ENCODE data around the gene ANKRD18A.

The ANKRD18A gene

DNA sequence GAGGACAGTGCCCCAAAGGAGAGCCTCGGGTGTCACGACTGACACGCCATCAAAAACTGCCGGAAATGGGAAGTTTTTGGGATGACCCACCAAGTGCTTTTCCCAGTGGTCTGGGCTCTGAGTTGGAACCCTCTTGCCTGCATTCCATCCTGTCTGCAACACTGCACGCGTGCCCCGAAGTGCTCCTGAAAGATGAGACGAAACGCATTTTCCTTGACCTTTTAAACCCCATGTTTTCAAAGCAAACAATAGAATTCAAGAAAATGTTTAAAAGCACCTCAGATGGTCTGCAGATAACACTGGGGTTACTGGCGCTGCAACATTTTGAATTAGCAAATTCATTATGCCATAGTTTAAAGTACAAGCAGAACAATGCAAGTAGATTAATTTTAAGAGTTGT lies 92.9 kb downstream of the ANKRD18A start:
- no peaks in the 10 kb centered on the region for H3K4me1 ChIP-seq (ENCODE audit: control insufficient read depth, low read length)
- TF ChIP-seq EZH2phosphoT487 (IDR thresholded peaks at IDR 0.05; ENCODE audit: borderline replicate concordance, low read length), result no peak
- TF ChIP-seq, protein P1, sequence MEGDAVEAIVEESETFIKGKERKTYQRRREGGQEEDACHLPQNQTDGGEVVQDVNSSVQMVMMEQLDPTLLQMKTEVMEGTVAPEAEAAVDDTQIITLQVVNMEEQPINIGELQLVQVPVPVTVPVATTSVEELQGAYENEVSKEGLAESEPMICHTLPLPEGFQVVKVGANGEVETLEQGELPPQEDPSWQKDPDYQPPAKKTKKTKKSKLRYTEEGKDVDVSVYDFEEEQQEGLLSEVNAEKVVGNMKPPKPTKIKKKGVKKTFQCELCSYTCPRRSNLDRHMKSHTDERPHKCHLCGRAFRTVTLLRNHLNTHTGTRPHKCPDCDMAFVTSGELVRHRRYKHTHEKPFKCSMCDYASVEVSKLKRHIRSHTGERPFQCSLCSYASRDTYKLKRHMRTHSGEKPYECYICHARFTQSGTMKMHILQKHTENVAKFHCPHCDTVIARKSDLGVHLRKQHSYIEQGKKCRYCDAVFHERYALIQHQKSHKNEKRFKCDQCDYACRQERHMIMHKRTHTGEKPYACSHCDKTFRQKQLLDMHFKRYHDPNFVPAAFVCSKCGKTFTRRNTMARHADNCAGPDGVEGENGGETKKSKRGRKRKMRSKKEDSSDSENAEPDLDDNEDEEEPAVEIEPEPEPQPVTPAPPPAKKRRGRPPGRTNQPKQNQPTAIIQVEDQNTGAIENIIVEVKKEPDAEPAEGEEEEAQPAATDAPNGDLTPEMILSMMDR (IDR thresholded peaks at IDR 0.05; ENCODE audit: low read depth, low read length, poor library complexity, severe bottlenecking), result no peak
- no peaks in the 10 kb centered on the region for H3K9me2 ChIP-seq (replicated peaks; ENCODE audit: control insufficient read depth, low read length)
- no peaks in the 10 kb centered on the region for H3K27me3 ChIP-seq (ENCODE audit: control insufficient read depth, low read length)
- no peaks in the 10 kb centered on the region for H3K79me2 ChIP-seq (ENCODE audit: control insufficient read depth, low read length)
- no peaks in the 10 kb centered on the region for H3F3A ChIP-seq (ENCODE audit: control insufficient read depth, insufficient read depth)
- no peaks in the 10 kb centered on the region for H3K9me3 ChIP-seq (ENCODE audit: control insufficient read depth, insufficient read depth, low read length)
- no peak overlapping the region for H3K27ac ChIP-seq (ENCODE audit: low read depth, low read length)
- H3K4me3 ChIP-seq (ENCODE audit: low read length), result no peak overlapping the region
- H3K36me3 ChIP-seq (ENCODE audit: control insufficient read depth, low read length), result no peaks in the 10 kb centered on the region
- H3K4me2 ChIP-seq (ENCODE audit: low read length), result no peak overlapping the region
- no peaks in the 10 kb centered on the region for H4K20me1 ChIP-seq (ENCODE audit: control insufficient read depth, insufficient read depth, low read depth, low read length)

DNA sequence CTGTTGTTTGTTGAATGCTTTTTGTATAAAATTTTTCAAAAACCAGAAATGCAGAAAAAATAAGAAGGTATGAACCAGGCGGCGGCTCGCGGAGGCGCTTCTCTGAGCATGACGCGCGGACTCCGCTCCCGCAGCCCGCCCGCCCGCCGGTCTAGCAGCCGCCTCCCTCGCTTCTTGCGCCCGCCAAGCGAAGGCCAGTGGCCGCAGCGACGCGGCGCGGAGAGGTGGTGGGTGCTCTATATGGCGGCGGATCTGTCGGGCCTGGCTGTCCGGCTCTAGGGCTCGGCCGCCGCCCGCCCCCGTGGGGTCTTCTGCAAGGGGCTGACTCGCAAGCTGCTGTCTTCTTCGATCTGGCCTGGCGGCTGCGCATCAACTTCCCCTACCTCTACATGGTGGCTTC lies 93.8 kb downstream of the ANKRD18A start:
- no peak overlapping the region for H3K4me2 ChIP-seq (ENCODE audit: low read length)
- no peaks in the 10 kb centered on the region for H4K20me1 ChIP-seq (ENCODE audit: control insufficient read depth, insufficient read depth, low read depth, low read length)
- no peaks in the 10 kb centered on the region for H3K9me3 ChIP-seq (ENCODE audit: control insufficient read depth, insufficient read depth, low read length)
- TF ChIP-seq, protein P1 (IDR thresholded peaks at IDR 0.05; ENCODE audit: low read depth, low read length, poor library complexity, severe bottlenecking), result no peak
- TF ChIP-seq EZH2phosphoT487 (IDR thresholded peaks at IDR 0.05; ENCODE audit: borderline replicate concordance, low read length), result no peak
- no peak overlapping the region for H3K4me3 ChIP-seq (ENCODE audit: low read length)
- no peak overlapping the region for H3K27ac ChIP-seq (ENCODE audit: low read depth, low read length)
- no peaks in the 10 kb centered on the region for H3K79me2 ChIP-seq (ENCODE audit: control insufficient read depth, low read length)
- H3K4me1 ChIP-seq (ENCODE audit: control insufficient read depth, low read length), result no peaks in the 10 kb centered on the region
- H3K27me3 ChIP-seq (ENCODE audit: control insufficient read depth, low read length), result no peaks in the 10 kb centered on the region
- no peaks in the 10 kb centered on the region for H3K36me3 ChIP-seq (ENCODE audit: control insufficient read depth, low read length)
- no peaks in the 10 kb centered on the region for H3F3A ChIP-seq (ENCODE audit: control insufficient read depth, insufficient read depth)
- no peaks in the 10 kb centered on the region for H3K9me2 ChIP-seq (replicated peaks; ENCODE audit: control insufficient read depth, low read length)

DNA sequence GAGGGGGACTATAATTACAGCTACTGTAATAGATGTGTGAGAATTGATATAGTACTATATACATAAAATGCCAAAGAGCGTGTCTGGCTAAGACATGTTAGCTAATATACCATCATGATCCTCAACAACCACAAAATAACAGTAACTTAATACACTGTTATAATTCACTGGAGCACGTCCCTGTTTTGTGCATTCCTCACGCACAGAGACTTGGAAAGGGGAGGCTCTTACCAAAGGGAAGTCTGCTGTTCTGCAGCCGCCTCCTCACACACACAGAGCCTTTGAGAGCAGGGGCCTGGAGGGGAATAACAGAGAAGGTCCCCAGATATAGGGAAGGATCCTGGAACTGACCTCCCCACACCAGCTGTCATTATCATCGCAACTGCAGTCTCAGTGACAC lies 97.3 kb downstream of the ANKRD18A start:
- no peaks in the 10 kb centered on the region for H3K27me3 ChIP-seq (ENCODE audit: control insufficient read depth, low read length)
- H3K4me1 ChIP-seq (ENCODE audit: control insufficient read depth, low read length), result no peaks in the 10 kb centered on the region
- H3K36me3 ChIP-seq (ENCODE audit: control insufficient read depth, low read length), result no peaks in the 10 kb centered on the region
- H3K4me2 ChIP-seq (ENCODE audit: low read length), result no peak overlapping the region
- H3K9me2 ChIP-seq (replicated peaks; ENCODE audit: control insufficient read depth, low read length), result no peaks in the 10 kb centered on the region
- H3K4me3 ChIP-seq (ENCODE audit: low read length), result no peak overlapping the region
- H3F3A ChIP-seq (ENCODE audit: control insufficient read depth, insufficient read depth), result no peaks in the 10 kb centered on the region
- TF ChIP-seq, protein P1 (IDR thresholded peaks at IDR 0.05; ENCODE audit: low read depth, low read length, poor library complexity, severe bottlenecking), result no peak
- no peak for TF ChIP-seq EZH2phosphoT487 (IDR thresholded peaks at IDR 0.05; ENCODE audit: borderline replicate concordance, low read length)
- H4K20me1 ChIP-seq (ENCODE audit: control insufficient read depth, insufficient read depth, low read depth, low read length), result no peaks in the 10 kb centered on the region
- H3K9me3 ChIP-seq (ENCODE audit: control insufficient read depth, insufficient read depth, low read length), result no peaks in the 10 kb centered on the region
- H3K27ac ChIP-seq (ENCODE audit: low read depth, low read length), result no peak overlapping the region
- H3K79me2 ChIP-seq (ENCODE audit: control insufficient read depth, low read length), result no peaks in the 10 kb centered on the region

DNA sequence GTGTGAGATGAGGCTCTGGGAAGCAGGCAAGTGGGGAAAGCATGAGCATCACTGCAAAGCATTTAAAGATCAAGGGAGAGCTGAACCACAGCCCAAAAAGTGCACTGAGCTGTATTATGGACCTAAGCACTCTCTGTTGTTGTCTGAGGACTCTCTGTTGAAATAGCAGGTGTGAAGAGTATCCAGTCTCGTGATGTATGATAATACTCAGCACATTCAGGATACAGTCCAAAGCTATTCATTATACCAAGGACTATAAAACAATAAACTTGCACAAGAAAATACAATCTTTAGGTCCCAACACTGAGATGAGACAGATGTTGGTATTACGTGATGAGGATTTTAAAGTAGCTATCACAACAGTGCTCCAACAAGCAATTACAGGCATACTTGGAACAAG lies 98.6 kb downstream of the ANKRD18A start:
- Histone ChIP-seq H3K4me1 (ENCODE audit: control insufficient read depth, low read length) (no peaks in the 10 kb centered on the region), H3K27ac (ENCODE audit: low read depth, low read length) (no peak overlapping the region), H3K4me2 (ENCODE audit: low read length) (no peak overlapping the region), H3K9me3 (ENCODE audit: control insufficient read depth, insufficient read depth, low read length) (no peaks in the 10 kb centered on the region), H3K27me3 (ENCODE audit: control insufficient read depth, low read length) (no peaks in the 10 kb centered on the region), H3K9me2 (replicated peaks; ENCODE audit: control insufficient read depth, low read length) (no peaks in the 10 kb centered on the region), H3K36me3 (ENCODE audit: control insufficient read depth, low read length) (no peaks in the 10 kb centered on the region), H4K20me1 (ENCODE audit: control insufficient read depth, insufficient read depth, low read depth, low read length) (no peaks in the 10 kb centered on the region), H3K79me2 (ENCODE audit: control insufficient read depth, low read length) (no peaks in the 10 kb centered on the region), H3F3A (ENCODE audit: control insufficient read depth, insufficient read depth) (no peaks in the 10 kb centered on the region), H3K4me3 (ENCODE audit: low read length) (no peak overlapping the region)
- no peak for TF ChIP-seq EZH2phosphoT487 (IDR thresholded peaks at IDR 0.05; ENCODE audit: borderline replicate concordance, low read length)
- TF ChIP-seq, protein P1 (IDR thresholded peaks at IDR 0.05; ENCODE audit: low read depth, low read length, poor library complexity, severe bottlenecking), result no peak
